Fibroblast of skin of left biceps (primary cell): ENCODE measurements around the gene NUP93.
"Not testable (repeated sequence)": the region's sequence is repeated elsewhere in the genome, so short reads cannot be mapped to it uniquely, and the experiment has no call there.

Source experiments
- DNase-seq, 2 experiments: peaks; one replicate each; pipeline ENCODE4 v3.0.0-alpha.2; 2013; ENCODE audit warnings: low read depth in 2 of 2

Gene NUP93

DNA sequence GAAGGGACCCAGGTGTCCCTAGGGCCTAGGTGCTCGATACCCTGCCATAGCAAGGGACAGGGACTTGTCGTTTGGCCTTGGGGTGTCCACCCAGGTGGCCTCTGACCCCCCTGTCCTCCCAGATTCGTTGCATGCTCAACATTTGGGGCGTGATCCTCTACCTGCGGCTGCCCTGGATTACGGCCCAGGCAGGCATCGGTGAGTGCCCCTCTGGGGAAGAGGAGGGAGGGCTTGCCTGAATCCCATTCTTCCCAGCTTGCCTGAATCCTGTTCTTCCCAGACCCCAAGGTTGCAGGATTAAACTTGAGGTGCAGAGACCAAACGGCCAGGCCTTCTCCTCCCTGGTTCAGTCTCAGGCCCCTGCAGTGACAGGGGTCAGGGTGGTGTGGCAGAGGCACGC, 138.2 kb downstream of the NUP93 start:
- no peak for DNase-seq

DNA sequence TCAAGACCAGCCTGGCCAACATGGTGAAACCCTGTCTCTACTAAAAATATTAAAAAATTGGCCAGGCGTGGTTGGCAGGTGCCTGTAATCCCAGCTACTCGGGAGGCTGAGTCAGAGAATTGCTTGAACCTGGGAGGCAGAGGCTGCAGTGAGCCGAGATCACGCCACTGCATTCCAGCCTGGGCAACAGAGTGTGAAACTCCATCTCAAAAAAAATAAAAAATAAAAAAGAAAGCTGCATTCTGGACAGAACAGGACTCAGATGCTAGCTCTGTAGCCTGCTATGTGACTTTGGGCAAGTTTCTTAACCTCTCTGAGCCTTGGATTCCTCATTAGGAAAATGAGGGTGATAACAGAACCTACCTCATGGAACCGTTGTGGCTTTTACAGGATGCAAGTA, 138.8 kb downstream of the NUP93 start:
- not testable (repeated sequence) for DNase-seq

DNA sequence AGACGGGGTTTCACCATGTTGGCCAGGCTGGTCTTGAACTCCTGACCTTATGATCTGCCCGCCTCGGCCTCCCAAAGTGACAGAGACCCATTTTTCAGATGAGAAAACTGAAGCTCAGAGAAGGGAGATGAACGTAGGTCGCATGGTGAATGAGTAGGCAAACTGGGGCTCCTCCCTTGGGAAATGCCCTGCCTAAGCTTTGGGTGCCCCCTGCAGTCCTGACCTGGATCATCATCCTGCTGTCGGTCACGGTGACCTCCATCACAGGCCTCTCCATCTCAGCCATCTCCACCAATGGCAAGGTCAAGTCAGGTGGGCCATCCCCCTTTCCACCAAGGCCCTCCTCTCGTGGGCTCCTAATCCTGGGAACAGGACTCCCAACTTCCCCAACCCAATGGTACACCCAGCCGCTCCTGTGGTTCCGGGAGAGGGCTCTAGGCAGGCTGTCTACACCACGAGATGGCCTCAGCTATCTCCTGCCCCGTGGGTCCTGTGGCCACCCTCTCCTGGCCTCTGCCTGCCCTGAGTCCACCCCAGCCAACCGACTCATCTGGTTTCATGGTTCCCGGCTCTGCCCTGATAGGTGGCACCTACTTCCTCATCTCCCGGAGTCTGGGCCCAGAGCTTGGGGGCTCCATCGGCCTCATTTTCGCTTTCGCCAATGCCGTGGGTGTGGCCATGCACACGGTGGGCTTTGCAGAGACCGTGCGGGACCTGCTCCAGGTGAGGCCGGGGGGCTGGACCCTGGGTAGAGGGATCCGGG, 139.8 kb downstream of the NUP93 start:
- DNase-seq: no peak

DNA sequence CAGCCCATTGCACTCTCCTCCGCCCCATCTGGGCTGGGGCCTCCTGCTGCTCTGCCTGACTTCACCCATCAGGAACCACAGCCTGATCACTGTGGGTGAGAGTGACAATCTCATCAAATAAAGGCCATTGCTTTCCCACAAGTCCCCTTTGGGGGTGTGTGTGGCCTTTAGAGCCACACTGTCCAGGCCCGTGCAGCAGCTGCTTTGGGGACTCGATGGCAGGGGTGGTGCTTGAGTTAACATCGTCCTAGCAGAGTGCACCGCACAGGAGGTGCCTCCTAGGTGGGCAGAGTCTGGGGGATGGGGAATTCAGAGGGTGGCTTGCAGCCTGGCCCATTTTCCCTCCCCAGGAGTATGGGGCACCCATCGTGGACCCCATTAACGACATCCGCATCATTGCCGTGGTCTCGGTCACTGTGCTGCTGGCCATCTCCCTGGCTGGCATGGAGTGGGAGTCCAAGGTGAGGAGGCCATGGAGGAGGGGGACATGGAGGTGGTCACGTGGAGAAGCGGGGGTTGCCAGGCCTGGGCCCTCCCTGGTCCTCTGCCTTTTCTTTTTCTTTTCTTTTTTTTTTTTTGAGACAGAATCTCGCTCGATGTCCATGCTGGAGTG, 140.5 kb downstream of the NUP93 start:
- DNase-seq: no peak

DNA sequence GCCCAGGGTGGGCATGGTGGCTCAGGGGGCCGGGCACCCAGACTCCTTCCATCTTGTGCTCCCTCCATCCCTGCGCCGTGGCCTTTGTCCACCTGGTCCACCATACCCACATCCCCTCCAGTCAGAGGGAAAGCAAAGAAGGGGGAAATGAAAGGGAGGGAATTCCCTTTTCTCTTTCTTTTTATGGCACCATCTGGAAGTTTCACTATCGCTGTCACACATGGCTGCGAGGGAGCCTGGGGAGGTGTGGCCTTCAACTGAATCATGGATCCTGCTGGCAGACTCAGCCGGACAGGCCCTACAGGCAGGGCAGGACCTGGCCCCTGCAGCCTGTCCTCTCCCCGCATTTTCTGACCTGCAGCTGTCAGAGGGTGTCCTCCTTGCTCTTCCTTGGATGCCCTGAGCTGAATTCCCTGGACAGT, 141.3 kb downstream of the NUP93 start:
- no peak for DNase-seq

DNA sequence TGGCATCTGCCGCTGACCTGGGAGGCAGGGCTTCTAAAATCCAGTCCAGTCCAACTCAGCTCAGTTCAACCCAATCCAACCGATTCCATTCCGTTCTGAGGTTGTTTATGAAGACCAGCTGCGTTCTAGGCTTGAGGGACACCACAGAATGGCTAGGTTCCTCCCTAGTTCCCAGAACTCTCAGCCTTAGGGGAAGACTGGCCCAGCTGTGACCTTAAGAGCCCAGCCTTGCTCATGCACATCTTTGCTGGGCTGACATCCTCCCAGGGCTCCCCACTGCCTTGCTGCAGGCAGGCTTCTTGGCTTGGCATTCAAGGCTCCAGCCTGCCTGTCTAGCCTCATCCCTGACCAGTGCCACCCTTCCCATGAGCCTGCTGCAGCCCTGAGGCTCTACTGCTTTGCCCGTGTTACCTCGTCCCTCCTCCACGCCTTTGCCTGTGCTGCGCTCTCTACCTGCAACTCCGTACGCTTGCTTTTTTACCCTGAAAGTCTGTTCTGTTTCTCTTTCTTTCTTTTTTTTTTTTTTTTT, 143.0 kb downstream of the NUP93 start:
- DNase-seq: no peak

DNA sequence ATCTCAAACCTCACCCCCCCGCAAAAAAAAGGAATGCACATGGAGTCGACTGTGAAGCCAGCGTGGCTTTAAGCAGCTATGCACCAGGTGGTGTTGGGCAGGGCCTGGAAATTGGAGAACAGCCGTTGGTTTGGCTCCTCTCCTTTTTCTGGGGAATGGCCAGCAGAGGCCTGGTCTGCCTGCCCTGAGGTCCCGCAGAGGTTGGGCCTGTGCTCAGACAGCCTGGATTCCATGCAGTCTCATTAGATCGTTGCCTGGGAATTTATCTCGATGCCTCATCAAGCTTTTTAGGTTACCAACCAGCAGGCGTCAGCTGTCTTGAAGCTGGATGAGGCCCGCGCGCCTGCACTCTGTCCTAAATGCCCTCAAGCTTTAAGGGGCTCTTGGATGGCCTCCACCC, 144.9 kb downstream of the NUP93 start:
- no peak for DNase-seq

DNA sequence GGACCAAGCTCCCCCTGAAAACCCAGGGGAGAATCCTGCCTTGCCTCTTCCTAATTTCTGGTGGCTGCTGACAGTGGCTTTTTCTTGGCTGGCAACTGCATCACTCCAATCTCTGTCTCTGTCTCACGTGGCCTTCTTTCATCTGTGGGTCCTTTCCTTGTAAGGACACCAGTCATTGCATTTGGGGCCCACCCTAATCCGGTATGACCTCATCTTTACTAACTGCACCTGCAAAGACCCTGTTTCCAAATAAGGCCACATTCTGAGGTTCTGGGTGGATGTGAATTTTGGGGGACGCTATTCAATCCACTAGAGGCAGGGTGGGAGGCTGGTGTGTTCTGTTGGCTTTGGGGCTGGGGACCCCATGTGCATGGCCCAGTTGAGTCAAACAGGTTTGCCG, 146.1 kb downstream of the NUP93 start:
- DNase-seq: no peak

DNA sequence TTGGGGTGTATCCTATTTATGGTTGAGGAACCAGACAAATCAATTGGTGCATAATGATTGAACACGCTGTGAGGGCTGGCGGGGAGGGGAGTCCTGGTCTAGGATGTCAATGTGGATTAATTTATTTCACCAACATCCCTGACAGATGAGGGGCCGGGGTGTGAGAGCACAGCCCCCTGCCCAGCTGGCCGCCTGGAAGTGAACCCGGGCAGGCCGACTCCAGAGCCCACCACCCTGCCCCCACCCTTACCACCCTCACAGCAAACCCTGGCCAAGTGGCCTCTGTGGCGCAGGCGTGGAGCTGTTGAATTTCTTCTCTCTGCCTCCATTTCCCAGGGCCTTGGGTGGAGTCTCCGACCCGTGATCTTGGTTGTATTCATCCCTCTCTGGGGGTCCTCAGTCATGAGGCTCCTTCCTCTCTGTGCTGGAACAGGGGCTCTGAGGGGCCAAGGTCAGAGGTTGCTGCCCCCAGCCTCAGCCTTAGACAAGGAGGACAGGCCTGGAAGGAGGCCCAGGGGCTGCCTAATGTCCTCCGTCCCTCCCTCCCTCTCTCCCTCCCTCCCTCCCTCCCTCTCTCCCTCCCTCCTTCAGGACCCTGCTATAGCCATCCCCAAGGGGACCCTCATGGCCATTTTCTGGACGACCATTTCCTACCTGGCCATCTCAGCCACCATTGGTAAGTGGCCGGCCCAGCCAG, 147.7 kb downstream of the NUP93 start:
- no peak for DNase-seq

DNA sequence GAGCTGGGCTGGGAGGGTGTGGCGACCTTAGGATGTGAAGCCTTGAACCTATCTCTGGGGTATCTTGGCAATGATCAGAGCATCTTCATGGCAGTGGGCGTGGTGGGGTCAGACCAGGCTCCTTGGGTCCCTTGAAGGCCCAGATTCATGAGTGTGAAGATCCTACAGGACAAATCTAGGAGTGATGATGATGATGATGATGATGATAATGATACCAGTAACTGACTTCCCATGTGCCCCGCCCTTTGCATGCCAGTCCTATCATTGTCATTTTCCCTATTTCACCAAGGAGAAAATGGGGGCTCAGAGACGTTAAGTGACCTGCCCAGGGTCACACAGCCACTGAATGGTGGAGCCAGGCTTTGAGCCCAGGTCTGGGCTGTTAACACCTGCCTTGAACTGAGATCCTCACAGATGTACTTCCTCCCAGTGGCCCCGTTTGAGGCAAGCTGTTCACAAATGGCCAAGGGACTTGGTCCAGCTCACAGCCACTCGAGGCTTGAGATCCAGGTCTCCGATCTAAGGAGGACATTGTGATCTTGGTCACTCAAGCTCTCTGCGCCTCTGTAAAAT, 148.4 kb downstream of the NUP93 start:
- no peak for DNase-seq

DNA sequence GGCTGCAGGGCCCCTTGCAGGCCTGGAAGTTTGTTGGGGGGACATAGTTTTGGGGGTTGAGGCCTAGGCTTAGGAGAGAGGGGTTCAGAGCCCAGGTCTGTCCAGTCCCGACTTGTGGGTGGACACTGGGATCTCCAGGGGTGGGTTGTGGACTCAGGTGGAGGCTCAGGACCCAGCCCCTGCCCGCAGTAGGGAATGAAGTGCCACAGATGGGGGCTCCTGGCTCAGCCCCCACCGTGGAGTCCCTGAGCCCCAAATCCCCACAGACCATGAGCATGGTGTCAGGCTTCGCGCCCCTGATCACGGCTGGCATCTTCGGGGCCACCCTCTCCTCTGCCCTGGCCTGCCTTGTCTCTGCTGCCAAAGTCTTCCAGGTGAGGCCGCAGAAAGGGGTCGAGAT, 149.3 kb downstream of the NUP93 start:
- DNase-seq: no peak

DNA sequence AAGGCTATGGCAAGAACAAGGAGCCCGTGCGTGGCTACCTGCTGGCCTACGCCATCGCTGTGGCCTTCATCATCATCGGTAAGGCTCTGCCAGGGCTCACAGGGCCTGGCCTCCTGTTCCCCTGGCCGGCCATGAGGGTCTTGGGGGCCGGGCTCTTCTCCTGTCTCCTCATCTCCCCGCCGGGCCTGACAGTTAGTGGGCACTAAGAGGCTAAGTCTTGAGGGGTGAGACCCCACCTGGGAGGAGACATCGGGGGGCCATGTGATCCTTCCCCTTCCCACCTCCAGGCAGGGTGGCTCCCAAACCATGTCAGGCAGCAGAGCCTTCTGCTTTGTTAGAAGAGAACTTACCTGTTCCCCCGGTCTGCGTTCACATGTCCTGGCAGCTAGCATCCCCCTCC, 150.2 kb downstream of the NUP93 start:
- DNase-seq: no peak

DNA sequence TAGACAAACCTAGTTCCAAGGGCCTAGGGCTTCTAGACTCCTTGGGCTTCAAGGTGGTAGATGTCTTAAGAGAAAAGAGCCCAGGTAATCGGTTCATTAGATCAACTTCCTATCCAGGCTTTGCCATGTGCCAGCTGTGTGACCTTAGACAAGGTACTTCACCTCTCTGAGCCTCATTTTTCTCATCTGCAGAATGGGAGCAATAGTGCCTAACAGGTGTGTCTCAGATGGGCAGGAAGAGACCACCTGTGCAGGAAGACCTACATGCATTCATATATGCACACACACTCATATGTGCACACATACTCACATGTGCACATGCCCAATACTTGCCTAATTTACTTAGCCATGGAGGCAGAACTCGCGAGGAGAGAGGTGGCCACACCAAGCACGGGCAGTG, 150.8 kb downstream of the NUP93 start:
- DNase-seq: no peak

DNA sequence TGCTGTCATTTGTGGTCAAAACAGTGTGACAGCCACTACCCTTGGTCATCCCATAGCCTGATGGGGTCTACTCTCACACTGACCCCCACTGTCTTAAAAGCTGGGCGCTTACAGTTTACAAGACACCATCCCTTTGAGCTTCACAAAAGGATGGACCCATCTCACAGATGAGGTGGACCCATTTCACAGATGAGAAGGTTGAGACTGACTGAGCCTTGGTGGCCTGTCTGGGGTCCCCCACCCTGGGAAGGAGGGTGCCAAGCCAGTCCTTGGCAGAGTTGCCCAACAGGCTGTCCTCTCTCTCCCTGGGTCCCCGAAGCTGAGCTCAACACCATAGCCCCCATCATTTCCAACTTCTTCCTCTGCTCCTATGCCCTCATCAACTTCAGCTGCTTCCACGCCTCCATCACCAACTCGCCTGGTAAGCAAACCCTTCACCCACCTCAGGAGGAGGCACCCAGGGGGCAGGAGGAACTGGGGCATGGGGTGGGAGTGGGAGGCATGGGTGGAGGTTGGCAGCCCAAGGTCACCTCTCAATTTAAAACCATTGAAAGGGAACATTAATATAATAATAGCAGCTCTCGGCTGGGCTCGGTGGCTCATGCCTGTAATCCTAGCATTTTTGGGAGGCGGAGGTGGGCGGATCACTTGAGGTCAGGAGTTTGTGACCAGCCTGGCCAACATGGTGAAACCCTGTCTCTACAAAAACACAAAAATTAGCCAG, 152.3 kb downstream of the NUP93 start:
- no peak for DNase-seq

DNA sequence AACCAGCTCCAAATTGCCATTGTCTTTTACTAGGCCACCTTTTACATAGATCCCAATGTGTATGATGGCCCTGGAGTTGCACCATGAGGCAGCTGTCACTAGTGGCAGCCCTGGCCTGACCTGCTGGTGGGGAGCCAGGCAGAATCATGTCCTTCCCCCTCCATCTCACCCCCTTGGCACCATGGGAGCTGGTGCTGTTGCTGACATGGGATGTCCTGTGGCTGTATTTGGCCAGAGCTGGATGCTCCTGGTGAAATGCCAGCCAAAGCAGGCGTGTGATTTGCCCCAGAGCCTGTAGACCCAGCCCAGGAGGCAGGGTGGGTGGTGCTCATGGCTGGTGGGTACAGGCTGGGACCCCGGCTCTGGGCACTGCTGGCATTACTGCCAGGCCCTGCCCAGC, 153.7 kb downstream of the NUP93 start:
- DNase-seq: no peak

DNA sequence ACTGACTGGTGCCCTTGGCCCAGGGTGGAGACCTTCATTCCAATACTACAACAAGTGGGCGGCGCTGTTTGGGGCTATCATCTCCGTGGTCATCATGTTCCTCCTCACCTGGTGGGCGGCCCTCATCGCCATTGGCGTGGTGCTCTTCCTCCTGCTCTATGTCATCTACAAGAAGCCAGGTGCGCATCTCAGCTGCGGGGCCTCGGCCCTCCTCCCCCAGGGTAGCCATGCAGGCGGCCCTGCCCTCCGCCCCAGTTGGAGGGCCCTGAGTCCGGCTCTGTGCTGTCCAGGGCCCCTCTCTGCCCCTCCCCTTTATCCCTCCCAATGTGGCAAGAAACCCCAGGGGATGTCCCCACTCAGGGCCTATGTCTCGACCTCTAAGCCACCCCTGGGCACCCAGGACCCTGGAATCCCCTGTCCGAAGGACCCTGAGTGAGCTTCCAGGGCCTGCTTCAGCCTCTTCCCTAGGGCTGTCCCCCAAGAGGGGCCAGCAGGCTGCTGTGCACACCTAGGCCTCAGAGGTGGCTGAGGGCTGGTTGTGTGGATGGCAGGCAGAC, 154.2 kb downstream of the NUP93 start:
- no peak for DNase-seq

DNA sequence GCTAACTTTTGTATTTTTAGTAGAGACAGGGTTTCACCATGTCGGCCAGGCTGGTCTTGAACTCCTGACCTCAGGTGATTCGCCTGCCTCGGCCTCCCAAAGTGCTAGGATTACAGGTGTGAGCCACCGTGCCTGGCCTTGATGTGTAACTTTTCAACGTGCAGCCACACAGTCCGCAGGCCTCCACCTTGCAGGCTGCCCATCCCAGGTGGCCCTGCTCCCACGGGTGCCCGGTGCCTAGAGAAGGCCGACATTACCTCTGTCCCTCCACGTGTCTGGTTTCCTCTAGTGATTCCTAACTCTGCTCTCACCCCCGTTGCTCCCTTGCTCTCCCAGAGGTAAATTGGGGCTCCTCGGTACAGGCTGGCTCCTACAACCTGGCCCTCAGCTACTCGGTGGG, 155.0 kb downstream of the NUP93 start:
- DNase-seq: not testable (repeated sequence)

DNA sequence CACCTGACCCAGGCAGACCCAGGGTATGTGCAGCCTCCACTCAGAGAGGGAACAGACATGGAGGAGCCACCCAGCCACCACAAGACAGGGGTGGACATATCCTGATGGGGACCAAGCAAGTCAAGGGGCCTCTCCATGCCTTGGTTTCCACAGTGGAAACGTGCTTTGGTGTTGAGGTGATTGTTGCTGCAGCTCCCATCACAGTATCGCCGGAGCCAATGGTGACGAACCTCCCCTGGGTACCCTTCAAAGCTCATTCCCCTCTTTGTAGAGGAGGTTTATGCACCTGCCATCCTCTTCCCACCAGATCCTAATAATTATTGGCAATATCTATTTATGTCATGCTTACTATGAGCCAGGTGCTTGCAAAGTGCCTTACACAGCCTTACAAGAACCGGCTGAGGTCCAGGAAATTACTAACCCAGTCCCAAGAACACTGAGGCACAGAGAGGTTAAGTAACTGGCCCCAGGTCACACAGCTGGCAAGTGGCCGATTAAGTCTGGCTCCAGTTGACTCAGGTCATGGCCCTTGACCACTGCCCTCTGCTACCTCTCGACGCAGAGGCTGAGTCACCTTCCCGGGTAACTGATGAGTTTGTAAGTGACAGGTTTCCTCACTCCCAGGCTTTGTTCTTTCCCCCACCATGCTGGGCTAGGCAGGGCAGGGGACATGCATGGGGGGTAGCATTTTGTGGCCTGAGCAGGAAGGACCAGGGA, 155.7 kb downstream of the NUP93 start:
- DNase-seq: no peak

DNA sequence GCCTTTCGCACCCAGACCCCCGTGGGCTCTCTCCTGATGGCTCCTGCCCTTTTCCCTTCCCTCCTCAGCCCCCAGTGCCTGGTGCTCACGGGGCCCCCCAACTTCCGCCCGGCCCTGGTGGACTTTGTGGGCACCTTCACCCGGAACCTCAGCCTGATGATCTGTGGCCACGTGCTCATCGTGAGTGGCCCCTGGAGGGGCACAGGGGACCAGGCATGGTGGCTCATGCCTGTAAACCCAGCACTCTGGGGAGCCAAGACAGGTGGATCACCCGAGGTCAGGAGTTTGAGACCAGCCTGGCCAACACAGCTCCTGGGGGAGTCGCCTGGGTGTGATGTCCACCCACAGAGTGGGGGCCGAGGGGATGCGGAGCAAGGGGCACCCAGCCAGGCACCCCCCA, 156.4 kb downstream of the NUP93 start:
- no peak for DNase-seq

DNA sequence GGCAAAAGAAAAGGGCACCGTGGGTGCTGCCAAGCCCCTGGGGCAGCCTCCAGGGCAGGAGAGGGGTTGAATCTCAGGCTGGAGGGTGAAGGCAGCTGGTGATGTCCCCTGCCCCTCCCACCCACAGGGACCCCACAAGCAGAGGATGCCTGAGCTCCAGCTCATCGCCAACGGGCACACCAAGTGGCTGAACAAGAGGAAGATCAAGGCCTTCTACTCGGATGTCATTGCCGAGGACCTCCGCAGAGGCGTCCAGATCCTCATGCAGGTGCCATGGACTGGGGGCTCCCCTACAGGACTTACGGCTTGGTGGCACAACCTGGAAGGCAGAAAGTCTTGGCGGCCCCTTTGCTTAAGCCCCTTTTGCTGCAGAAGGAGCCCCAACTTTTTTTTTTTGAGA, 156.9 kb downstream of the NUP93 start:
- no peak for DNase-seq

DNA sequence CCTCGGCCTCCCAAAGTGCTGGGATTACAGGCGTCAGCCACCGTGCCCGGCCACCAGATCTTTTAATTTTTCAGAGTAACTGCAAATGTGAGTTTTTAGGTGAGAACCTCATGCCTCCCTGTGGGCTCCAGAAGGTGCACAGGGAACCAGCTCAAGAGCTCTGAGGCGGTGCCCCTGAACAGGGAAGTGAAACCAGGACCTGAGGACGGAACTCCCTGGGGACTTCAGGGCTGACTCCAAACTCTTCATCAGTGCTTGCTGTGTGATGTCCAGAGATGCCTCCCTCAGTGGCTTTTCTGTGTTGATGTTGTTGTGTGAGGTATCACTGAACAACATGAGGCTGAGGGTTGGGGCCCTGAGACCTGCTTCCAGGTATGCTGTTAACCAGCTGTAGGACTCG, 158.9 kb downstream of the NUP93 start:
- DNase-seq: no peak
